Measurements from ENCODE around the gene NEU1. TPM values are rescaled to one million over a fixed set of nuclear protein-coding genes. Genes with fewer than 3 reads are reported as not detected.

Gene NEU1
- total RNA-seq, 1 donor from 2014 or later, result 74.8 TPM

DNA sequence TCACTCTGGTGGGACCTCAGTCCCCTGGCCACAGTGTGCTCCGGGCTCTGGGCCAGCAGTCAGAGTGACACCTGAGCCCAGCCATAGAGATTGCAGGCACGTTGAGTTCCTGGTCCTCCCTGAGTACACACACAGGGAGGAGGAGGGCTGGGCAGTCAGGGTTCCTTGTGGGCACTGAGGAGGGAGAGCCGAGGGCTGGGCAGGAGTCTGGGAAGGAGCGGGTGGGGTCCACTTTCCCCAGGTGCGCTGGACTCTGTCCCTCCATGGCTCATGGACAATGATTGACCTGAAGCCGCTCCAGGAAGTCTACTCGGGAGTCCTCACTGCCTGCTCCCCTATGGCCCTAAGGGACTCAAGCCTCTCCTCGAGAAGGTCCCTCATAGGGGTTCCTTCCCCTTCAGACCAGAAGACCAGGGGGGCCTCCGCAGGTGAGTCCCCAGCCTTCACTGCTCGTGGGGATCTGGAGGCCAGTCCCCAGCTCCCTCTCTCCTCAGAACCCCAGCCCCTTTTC, 15.1 kb upstream of the NEU1 start:
- no peak for DNase-seq (ENCODE audit: extremely low spot score, unreplicated experiment)
- TF ChIP-seq, protein P1, sequence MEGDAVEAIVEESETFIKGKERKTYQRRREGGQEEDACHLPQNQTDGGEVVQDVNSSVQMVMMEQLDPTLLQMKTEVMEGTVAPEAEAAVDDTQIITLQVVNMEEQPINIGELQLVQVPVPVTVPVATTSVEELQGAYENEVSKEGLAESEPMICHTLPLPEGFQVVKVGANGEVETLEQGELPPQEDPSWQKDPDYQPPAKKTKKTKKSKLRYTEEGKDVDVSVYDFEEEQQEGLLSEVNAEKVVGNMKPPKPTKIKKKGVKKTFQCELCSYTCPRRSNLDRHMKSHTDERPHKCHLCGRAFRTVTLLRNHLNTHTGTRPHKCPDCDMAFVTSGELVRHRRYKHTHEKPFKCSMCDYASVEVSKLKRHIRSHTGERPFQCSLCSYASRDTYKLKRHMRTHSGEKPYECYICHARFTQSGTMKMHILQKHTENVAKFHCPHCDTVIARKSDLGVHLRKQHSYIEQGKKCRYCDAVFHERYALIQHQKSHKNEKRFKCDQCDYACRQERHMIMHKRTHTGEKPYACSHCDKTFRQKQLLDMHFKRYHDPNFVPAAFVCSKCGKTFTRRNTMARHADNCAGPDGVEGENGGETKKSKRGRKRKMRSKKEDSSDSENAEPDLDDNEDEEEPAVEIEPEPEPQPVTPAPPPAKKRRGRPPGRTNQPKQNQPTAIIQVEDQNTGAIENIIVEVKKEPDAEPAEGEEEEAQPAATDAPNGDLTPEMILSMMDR (IDR thresholded peaks at IDR 0.05), result no peak
- H3K4me1 Mint-ChIP-seq (ENCODE audit: unreplicated experiment), result peaks cover 5% of the 10 kb centered on the region
- H3K9me3 Mint-ChIP-seq (ENCODE audit: unreplicated experiment), result no peaks in the 10 kb centered on the region
- no peak overlapping the region for H3K4me3 Mint-ChIP-seq (ENCODE audit: unreplicated experiment)
- H3K36me3 Mint-ChIP-seq (ENCODE audit: unreplicated experiment), result peaks cover 20% of the 10 kb centered on the region
- no peaks in the 10 kb centered on the region for H3K27me3 Mint-ChIP-seq (ENCODE audit: unreplicated experiment)
- no peak overlapping the region for H3K27ac Mint-ChIP-seq (ENCODE audit: unreplicated experiment)

GRCh38 chr6:31877125-31877650, 14.6 kb upstream of the NEU1 start:
- H3K4me1 Mint-ChIP-seq (ENCODE audit: unreplicated experiment), result peaks cover 5% of the 10 kb centered on the region
- no peak overlapping the region for H3K27ac Mint-ChIP-seq (ENCODE audit: unreplicated experiment)
- no peak for DNase-seq (ENCODE audit: extremely low spot score, unreplicated experiment)
- TF ChIP-seq, protein P1 (IDR thresholded peaks at IDR 0.05), result no peak
- no peaks in the 10 kb centered on the region for H3K9me3 Mint-ChIP-seq (ENCODE audit: unreplicated experiment)
- no peak overlapping the region for H3K4me3 Mint-ChIP-seq (ENCODE audit: unreplicated experiment)
- peaks cover 18% of the 10 kb centered on the region for H3K36me3 Mint-ChIP-seq (ENCODE audit: unreplicated experiment)
- no peaks in the 10 kb centered on the region for H3K27me3 Mint-ChIP-seq (ENCODE audit: unreplicated experiment)

DNA sequence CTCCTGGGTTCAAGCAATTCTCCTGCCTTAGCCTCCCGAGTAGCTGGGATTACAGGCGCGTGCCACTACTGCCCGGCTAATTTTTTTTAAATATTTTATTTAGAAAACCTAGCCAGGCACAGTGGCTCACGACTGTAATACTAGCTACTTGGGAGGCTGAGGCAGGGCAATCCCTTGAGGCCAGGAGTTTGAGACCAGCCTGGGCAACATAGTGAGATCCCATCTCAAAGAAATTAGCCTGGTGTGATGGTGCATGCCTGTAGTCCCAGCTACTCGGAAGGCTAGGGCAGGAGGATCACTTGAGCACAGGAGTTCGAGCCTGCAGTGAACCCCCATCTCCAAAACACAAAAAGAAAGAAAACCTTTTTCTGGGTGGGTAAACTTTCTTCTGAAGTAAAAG, 13.7 kb upstream of the NEU1 start:
- H3K27me3 Mint-ChIP-seq (ENCODE audit: unreplicated experiment), result no peaks in the 10 kb centered on the region
- H3K4me3 Mint-ChIP-seq (ENCODE audit: unreplicated experiment), result no peak overlapping the region
- H3K9me3 Mint-ChIP-seq (ENCODE audit: unreplicated experiment), result no peaks in the 10 kb centered on the region
- H3K36me3 Mint-ChIP-seq (ENCODE audit: unreplicated experiment), result peaks cover 13% of the 10 kb centered on the region
- peaks cover 5% of the 10 kb centered on the region for H3K4me1 Mint-ChIP-seq (ENCODE audit: unreplicated experiment)
- TF ChIP-seq, protein P1 (IDR thresholded peaks at IDR 0.05), result no peak
- no peak overlapping the region for H3K27ac Mint-ChIP-seq (ENCODE audit: unreplicated experiment)
- no peak for DNase-seq (ENCODE audit: extremely low spot score, unreplicated experiment)

DNA sequence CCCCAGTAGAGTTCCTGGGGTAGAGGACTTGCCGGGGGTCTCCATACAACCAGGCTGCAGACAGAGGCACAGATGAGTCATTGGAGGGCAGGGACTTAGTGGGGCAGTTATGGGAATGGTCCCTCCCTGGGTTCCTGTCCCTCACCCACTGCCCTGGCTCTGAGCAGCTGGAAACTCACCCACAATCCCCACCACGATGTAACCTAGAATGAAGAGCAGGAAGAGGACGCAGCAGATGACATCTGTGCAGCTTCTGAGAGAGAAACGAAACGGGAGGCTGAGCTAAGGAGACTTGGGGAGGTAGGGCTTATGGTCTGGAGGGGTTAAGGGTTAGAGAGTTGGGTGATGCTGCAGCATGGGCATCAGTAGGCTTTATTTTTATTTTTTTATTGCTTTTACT, 13.3 kb upstream of the NEU1 start:
- no peak for DNase-seq (ENCODE audit: extremely low spot score, unreplicated experiment)
- no peak overlapping the region for H3K4me3 Mint-ChIP-seq (ENCODE audit: unreplicated experiment)
- H3K27ac Mint-ChIP-seq (ENCODE audit: unreplicated experiment), result no peak overlapping the region
- no peaks in the 10 kb centered on the region for H3K27me3 Mint-ChIP-seq (ENCODE audit: unreplicated experiment)
- no peaks in the 10 kb centered on the region for H3K9me3 Mint-ChIP-seq (ENCODE audit: unreplicated experiment)
- TF ChIP-seq, protein P1 (IDR thresholded peaks at IDR 0.05), result no peak
- H3K4me1 Mint-ChIP-seq (ENCODE audit: unreplicated experiment), result peaks cover 8% of the 10 kb centered on the region
- peaks cover 8% of the 10 kb centered on the region for H3K36me3 Mint-ChIP-seq (ENCODE audit: unreplicated experiment)

DNA sequence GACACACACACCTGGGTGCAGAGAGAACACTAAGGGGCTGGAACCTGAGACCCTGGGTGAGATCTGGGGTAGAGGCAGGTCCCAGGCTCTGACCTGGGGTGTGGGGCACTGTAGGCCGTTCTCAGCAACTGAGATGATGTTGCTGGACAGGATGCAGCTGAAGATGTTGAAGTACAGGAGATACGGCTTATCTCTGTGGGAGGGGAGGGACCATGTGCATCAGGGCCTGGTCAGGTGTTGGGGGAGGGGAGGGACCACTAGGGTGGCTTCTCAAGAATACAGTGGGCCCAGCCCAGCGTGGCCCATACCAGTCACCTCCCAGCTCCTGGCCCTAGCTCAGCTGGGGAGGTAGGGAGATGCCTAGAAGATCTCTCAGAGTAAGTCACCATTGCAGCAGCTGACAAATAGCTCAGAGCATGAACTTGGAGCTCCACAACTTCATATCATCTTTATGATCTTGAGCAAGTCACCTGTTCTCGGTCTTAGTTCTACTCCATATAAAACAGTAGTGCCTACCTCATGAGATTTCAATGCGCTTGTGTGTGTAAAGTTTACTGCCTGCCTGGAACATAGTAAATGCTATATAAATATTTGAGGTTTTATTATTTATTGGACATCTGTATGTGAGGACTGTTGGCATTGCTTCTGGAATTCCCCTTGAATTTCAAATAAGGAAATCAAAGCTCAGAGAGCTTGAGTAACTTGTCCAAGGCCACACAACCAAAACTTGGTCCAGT, 12.4 kb upstream of the NEU1 start:
- Mint-ChIP-seq H3K4me1 (ENCODE audit: unreplicated experiment) (peaks cover 9% of the 10 kb centered on the region), H3K27ac (ENCODE audit: unreplicated experiment) (no peak overlapping the region), H3K4me3 (ENCODE audit: unreplicated experiment) (no peak overlapping the region), H3K9me3 (ENCODE audit: unreplicated experiment) (no peaks in the 10 kb centered on the region), H3K36me3 (ENCODE audit: unreplicated experiment) (peaks cover 6% of the 10 kb centered on the region), H3K27me3 (ENCODE audit: unreplicated experiment) (no peaks in the 10 kb centered on the region)
- TF ChIP-seq, protein P1 (IDR thresholded peaks at IDR 0.05), result no peak
- DNase-seq (ENCODE audit: extremely low spot score, unreplicated experiment), result no peak

Measured in osteocyte (in vitro differentiated cells).